Endodermal cell (in vitro differentiated cells): ENCODE data around the gene ARF3. TPM values are rescaled to one million over a fixed set of nuclear protein-coding genes. Genes with fewer than 3 reads are reported as not detected.

Experiments used
- DNase-seq: peaks from one replicate; pipeline ENCODE4 v3.0.0-alpha.2; 2017
- H3K27ac ChIP-seq: 2 replicates; pipeline ENCODE4 v1.5.1; 2013; ENCODE audit warnings: mild to moderate bottlenecking, low read depth, low read length, moderate library complexity
- H3K27me3 ChIP-seq: 2 replicates; pipeline ENCODE4 v1.6.1; 2013; ENCODE audit warnings: mild to moderate bottlenecking, low read length, moderate library complexity; ENCODE audit not compliant: insufficient read depth, control insufficient read depth, poor library complexity, severe bottlenecking
- H3K36me3 ChIP-seq: 2 replicates; pipeline ENCODE4 v1.7.0; 2013; ENCODE audit warnings: mild to moderate bottlenecking, low read length, moderate library complexity; ENCODE audit not compliant: control insufficient read depth, insufficient read depth
- H3K4me1 ChIP-seq: one replicate; pipeline ENCODE4 v1.7.0; 2013; ENCODE audit warnings: low read length; ENCODE audit not compliant: control insufficient read depth, insufficient read depth
- H3K4me3 ChIP-seq: 2 replicates; pipeline ENCODE4 v1.5.1; 2013; ENCODE audit warnings: mild to moderate bottlenecking, low read length, moderate library complexity
- H3K9ac ChIP-seq: 2 replicates; pipeline ENCODE4 v1.6.1; 2013; ENCODE audit warnings: mild to moderate bottlenecking, low read length, moderate library complexity; ENCODE audit not compliant: poor library complexity, severe bottlenecking; ENCODE audit errors: extremely low read depth
- H3K9me3 ChIP-seq: 2 replicates; pipeline ENCODE4 v1.6.1; 2013; ENCODE audit warnings: mild to moderate bottlenecking, low read length, moderate library complexity; ENCODE audit not compliant: control insufficient read depth
- H3K27ac Mint-ChIP-seq: 2 replicates; pipeline ENCODE4 v1.8.0; 2020; ENCODE audit warnings: mixed read lengths
- H3K27me3 Mint-ChIP-seq: 2 replicates; pipeline ENCODE4 v1.8.0; 2021; ENCODE audit warnings: mild to moderate bottlenecking, mixed read lengths; ENCODE audit not compliant: insufficient read depth
- H3K36me3 Mint-ChIP-seq: 2 replicates; pipeline ENCODE4 v1.8.0; 2020; ENCODE audit warnings: low read depth, mixed read lengths
- H3K4me1 Mint-ChIP-seq: 2 replicates; pipeline ENCODE4 v1.8.0; 2020; ENCODE audit warnings: mixed read lengths
- H3K4me3 Mint-ChIP-seq: 2 replicates; pipeline ENCODE4 v1.8.0; 2020; ENCODE audit warnings: mild to moderate bottlenecking, moderate library complexity, mixed read lengths
- H3K9me3 Mint-ChIP-seq: 2 replicates; pipeline ENCODE4 v1.8.0; 2020; ENCODE audit warnings: mild to moderate bottlenecking, mixed read lengths
- WGBS, 2 experiments: methylation state at CpG; one replicate each; pipeline versions ENCODE4 v1.1.5 to v1.1.7; 2013; ENCODE audit warnings: missing lambda C conversion rate in 2 of 2, mixed read lengths in 1 of 2; ENCODE audit not compliant: insufficient coverage in 1 of 2, insufficient read length in 1 of 2; 5-methylcytosine and 5-hydroxymethylcytosine counted together
- total RNA-seq, 2 donors: library from RNA; stranded (reverse); fragmentation: NEBNext Ultra II Directional in 1 of 2; extraction: Animal tissue kit (Norgen Biotek cat#: 25700) in 1 of 2; gene quantifications; 2 replicates in 1 of 2; 3 replicates in 1 of 2; pipeline ENCODE4 v1.2.1, GENCODE V29; 2021
- TF ChIP-seq, protein P1 (sequence below): fragments of 200-600 bp; sonication (generic); conservative IDR thresholded peaks from 2 replicates; pipeline ENCODE4 v1.5.0; 2021; ENCODE audit warnings: antibody characterized with exemption, mild to moderate bottlenecking

ARF3 gene
- total RNA-seq, 2 donors from 2014 or later = 237 to 288 TPM

DNA sequence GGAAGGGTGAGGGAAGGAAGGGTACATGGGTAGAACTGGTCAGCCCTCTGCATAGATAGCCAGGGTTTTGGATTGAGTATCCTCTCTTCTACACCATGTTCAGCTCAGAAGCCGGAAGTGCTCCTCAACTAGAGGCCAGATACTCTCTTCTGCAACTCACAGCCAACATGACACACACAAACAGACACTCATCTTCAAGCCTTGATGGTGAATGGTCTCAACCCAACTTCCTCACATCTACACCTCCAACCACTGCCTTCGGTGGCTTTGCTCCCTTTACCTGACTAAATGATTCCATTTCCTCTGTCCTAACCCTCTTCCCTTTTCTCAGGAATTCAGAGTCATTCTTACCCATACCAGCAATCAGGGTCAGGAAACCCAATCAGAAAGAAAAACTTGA lies 24.4 kb downstream of the ARF3 start:
- H3K27me3 Mint-ChIP-seq = no peaks in the 10 kb centered on the region
- DNase-seq = no peak

DNA sequence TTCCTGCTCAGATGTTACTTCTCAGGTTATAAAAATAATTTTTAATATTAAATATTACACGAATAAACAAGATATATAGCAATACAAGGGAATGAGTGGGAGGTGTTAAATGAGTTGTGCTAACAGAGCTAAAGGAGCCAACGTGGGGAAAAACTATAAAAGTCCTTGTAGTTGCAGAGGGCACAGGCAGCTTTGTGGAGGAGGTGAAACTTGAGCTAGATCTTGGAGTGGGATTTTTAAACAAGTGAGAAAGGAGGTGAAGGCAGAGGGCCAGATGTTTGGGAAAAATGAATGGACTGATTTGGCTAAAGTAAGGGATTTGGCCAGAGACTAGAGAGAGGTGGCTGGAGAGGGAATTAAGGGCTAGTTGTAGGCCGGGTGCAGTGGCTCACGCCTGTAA lies 26.8 kb downstream of the ARF3 start:
- H3K27ac Mint-ChIP-seq = no peak overlapping the region
- DNase-seq = no peak
- Histone ChIP-seq H3K27ac (no peak overlapping the region), H3K27me3 (no peaks in the 10 kb centered on the region), H3K9ac (no peak overlapping the region), H3K36me3 (peaks cover 72% of the 10 kb centered on the region), H3K9me3 (no peaks in the 10 kb centered on the region), H3K4me3 (no peak overlapping the region), H3K4me1 (no peaks in the 10 kb centered on the region)
- H3K36me3 Mint-ChIP-seq = peaks cover 55% of the 10 kb centered on the region
- no peaks in the 10 kb centered on the region for H3K9me3 Mint-ChIP-seq
- peaks cover 9% of the 10 kb centered on the region for H3K4me1 Mint-ChIP-seq
- 98 to 100% methylated on average over 3 to 4 of the region's 4 CpGs for WGBS, 2 experiments
- TF ChIP-seq, protein P1, sequence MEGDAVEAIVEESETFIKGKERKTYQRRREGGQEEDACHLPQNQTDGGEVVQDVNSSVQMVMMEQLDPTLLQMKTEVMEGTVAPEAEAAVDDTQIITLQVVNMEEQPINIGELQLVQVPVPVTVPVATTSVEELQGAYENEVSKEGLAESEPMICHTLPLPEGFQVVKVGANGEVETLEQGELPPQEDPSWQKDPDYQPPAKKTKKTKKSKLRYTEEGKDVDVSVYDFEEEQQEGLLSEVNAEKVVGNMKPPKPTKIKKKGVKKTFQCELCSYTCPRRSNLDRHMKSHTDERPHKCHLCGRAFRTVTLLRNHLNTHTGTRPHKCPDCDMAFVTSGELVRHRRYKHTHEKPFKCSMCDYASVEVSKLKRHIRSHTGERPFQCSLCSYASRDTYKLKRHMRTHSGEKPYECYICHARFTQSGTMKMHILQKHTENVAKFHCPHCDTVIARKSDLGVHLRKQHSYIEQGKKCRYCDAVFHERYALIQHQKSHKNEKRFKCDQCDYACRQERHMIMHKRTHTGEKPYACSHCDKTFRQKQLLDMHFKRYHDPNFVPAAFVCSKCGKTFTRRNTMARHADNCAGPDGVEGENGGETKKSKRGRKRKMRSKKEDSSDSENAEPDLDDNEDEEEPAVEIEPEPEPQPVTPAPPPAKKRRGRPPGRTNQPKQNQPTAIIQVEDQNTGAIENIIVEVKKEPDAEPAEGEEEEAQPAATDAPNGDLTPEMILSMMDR = no peak
- no peaks in the 10 kb centered on the region for H3K27me3 Mint-ChIP-seq
- H3K4me3 Mint-ChIP-seq = no peak overlapping the region

More for the DNA sequence above, 24.4 kb downstream of the ARF3 start:
- Mint-ChIP-seq H3K9me3 (no peaks in the 10 kb centered on the region), H3K36me3 (peaks cover 63% of the 10 kb centered on the region), H3K27ac (no peak overlapping the region), H3K4me1 (no peaks in the 10 kb centered on the region), H3K4me3 (no peak overlapping the region)
- no peak overlapping the region for H3K4me3 ChIP-seq
- no peak overlapping the region for H3K27ac ChIP-seq
- 47 to 50% methylated on average over 2 of the region's 2 CpGs for WGBS, 2 experiments
- no peaks in the 10 kb centered on the region for H3K9me3 ChIP-seq
- H3K36me3 ChIP-seq = peaks cover 77% of the 10 kb centered on the region
- H3K27me3 ChIP-seq = no peaks in the 10 kb centered on the region
- H3K9ac ChIP-seq = no peak overlapping the region
- no peaks in the 10 kb centered on the region for H3K4me1 ChIP-seq
- TF ChIP-seq, protein P1 = no peak

DNA sequence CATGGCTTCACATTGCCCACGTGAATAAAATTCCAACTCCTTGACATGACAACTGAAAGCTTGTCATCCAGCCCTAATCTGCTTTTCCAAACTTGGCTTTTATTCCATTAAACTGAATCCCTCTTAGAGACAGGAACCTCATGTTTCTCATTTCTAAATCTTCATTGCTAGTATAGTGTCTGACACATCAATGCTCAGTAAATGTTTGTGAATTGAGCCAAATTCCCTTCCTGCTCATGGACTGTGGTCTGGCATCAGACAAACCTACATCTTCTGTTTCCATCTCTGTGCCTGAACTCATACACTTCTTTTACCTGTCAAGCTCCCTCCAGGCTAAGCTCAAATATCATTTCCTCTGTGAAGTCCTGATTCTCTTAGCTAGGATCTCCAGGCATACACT lies 27.7 kb downstream of the ARF3 start:
- Mint-ChIP-seq H3K4me1 (peaks cover 10% of the 10 kb centered on the region), H3K27ac (no peak overlapping the region), H3K9me3 (no peaks in the 10 kb centered on the region), H3K36me3 (peaks cover 48% of the 10 kb centered on the region), H3K4me3 (no peak overlapping the region), H3K27me3 (no peaks in the 10 kb centered on the region)
- Histone ChIP-seq H3K4me1 (no peaks in the 10 kb centered on the region), H3K4me3 (no peak overlapping the region), H3K9me3 (no peaks in the 10 kb centered on the region), H3K9ac (no peak overlapping the region), H3K36me3 (peaks cover 72% of the 10 kb centered on the region), H3K27ac (no peak overlapping the region), H3K27me3 (no peaks in the 10 kb centered on the region)
- DNase-seq = no peak
- WGBS, 2 experiments = 96 to 100% methylated on average over 1 of the region's 1 CpG
- TF ChIP-seq, protein P1 = no peak
